OCI-LY1 (cell line): ENCODE measurements around the gene SPRED2.

Experiments used
- H2AFZ ChIP-seq: fragments of 200-600 bp; sonication (generic), shearing (Covaris generic); 2 replicates; pipeline ENCODE4 v1.6.0; 2014; ENCODE audit warnings: antibody characterized with exemption, mild to moderate bottlenecking, low read length
- H3F3A ChIP-seq: fragments of 200-600 bp; sonication (generic), shearing (Covaris generic); 2 replicates; pipeline ENCODE4 v1.6.0; 2014; ENCODE audit warnings: mild to moderate bottlenecking, antibody characterized with exemption, low read length, moderate library complexity; ENCODE audit not compliant: insufficient read depth
- H3K27ac ChIP-seq: fragments of 200-600 bp; sonication (generic); 2 replicates; pipeline ENCODE4 v1.5.1; 2014; ENCODE audit warnings: low read length, mixed run types, mild to moderate bottlenecking, low read depth; ENCODE audit not compliant: poor library complexity, severe bottlenecking
- H3K27me3 ChIP-seq: fragments of 200-600 bp; sonication (generic); 2 replicates; pipeline ENCODE4 v1.6.0; 2014; ENCODE audit warnings: antibody characterized with exemption, mild to moderate bottlenecking, low read length, moderate library complexity; ENCODE audit not compliant: insufficient read depth
- H3K36me3 ChIP-seq: fragments of 200-600 bp; sonication (generic); 2 replicates; pipeline ENCODE4 v1.6.1; 2014; ENCODE audit warnings: mild to moderate bottlenecking, antibody characterized with exemption, low read length, moderate library complexity, mixed read lengths; ENCODE audit not compliant: insufficient read depth
- H3K4me1 ChIP-seq: fragments of 200-600 bp; sonication (generic); 2 replicates; pipeline ENCODE4 v1.5.1; 2014; ENCODE audit warnings: mild to moderate bottlenecking, low read length, moderate library complexity; ENCODE audit not compliant: insufficient read depth, severe bottlenecking
- H3K4me2 ChIP-seq: fragments of 200-600 bp; sonication (generic), shearing (Covaris generic); 2 replicates; pipeline ENCODE4 v1.6.1; 2014; ENCODE audit warnings: low read length
- H3K4me3 ChIP-seq: fragments of 200-600 bp; sonication (generic); 2 replicates; pipeline ENCODE4 v1.5.1; 2014; ENCODE audit warnings: low read length, low read depth, mild to moderate bottlenecking, mixed read lengths; ENCODE audit not compliant: poor library complexity, severe bottlenecking
- H3K79me2 ChIP-seq: fragments of 200-600 bp; shearing (Covaris generic); 2 replicates; pipeline ENCODE4 v1.6.1; 2016; ENCODE audit warnings: mixed run types, low read length, mixed read lengths; ENCODE audit not compliant: insufficient read depth
- H3K9ac ChIP-seq: fragments of 200-600 bp; sonication (generic), shearing (Covaris generic); 2 replicates; pipeline ENCODE4 v1.6.1; 2014; ENCODE audit warnings: mild to moderate bottlenecking, low read length, mixed read lengths
- H3K9me2 ChIP-seq: fragments of 200-600 bp; sonication (generic), shearing (Covaris generic); 2 replicates; pipeline ENCODE4 v1.6.1; 2014; ENCODE audit warnings: low read depth, mild to moderate bottlenecking, low read length, mixed read lengths
- H3K9me3 ChIP-seq: fragments of 200-600 bp; shearing (Covaris generic); 2 replicates; pipeline ENCODE4 v1.6.1; 2014; ENCODE audit warnings: low read length, mixed read lengths
- H4K20me1 ChIP-seq: fragments of 200-600 bp; sonication (generic), shearing (Covaris generic); 2 replicates; pipeline ENCODE4 v1.6.0; 2016; ENCODE audit warnings: mild to moderate bottlenecking, low read length; ENCODE audit not compliant: insufficient read depth
- CTCF ChIP-seq: fragments of 200-600 bp; sonication (generic), shearing (Covaris generic); IDR thresholded peaks from 2 replicates; pipeline ENCODE4 v1.5.1; 2017; ENCODE audit warnings: mild to moderate bottlenecking, antibody characterized with exemption, low read length, moderate library complexity, mixed read lengths
- EZH2 ChIP-seq: fragments of 200-600 bp; sonication (generic), shearing (Covaris generic); IDR thresholded peaks from 2 replicates; pipeline ENCODE4 v1.8.0; 2017; ENCODE audit warnings: borderline replicate concordance, mixed run types, mild to moderate bottlenecking, antibody characterized with exemption, low read length, moderate library complexity, mixed read lengths

SPRED2 gene

DNA sequence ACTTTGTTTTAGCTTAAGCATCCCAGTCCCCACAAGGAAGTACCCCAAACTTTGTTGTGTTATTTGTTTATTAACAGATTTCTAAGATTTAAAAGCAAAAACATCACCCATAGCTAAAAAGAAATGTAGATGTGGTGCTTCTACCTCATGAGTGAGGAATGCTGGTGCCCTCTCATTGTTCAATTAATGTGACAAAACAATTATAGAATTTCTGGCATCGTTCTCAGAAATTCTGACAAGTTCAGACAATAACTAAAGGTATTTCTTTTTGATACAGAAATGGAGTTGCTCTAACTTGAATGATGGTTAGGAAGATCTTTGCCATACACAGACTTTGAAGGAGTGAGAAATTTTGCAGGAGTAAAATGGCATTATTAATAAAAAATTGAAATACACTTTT is 42.9 kb downstream of the SPRED2 start:
- H3K9me3 ChIP-seq = no peaks in the 10 kb centered on the region
- H3K4me1 ChIP-seq = peaks cover 100% of the 10 kb centered on the region
- H3K27me3 ChIP-seq = no peaks in the 10 kb centered on the region
- peak overlapping the region; percentile 73 for H3K4me2 ChIP-seq
- no peak overlapping the region for H2AFZ ChIP-seq
- TF ChIP-seq EZH2 (no peak), CTCF (no peak)
- no peaks in the 10 kb centered on the region for H4K20me1 ChIP-seq
- peak overlapping the region; percentile 39 for H3K9ac ChIP-seq
- peak overlapping the region; percentile 97 for H3K27ac ChIP-seq
- no peaks in the 10 kb centered on the region for H3K9me2 ChIP-seq
- no peak overlapping the region for H3K4me3 ChIP-seq
- no peaks in the 10 kb centered on the region for H3K36me3 ChIP-seq
- H3K79me2 ChIP-seq = 0 out of 2 replicates have a peak, but pooled peaks cover 4% of the 10 kb centered on the region
- peaks cover 3% of the 10 kb centered on the region; the same call in 1 of the 2 replicates for H3F3A ChIP-seq

DNA sequence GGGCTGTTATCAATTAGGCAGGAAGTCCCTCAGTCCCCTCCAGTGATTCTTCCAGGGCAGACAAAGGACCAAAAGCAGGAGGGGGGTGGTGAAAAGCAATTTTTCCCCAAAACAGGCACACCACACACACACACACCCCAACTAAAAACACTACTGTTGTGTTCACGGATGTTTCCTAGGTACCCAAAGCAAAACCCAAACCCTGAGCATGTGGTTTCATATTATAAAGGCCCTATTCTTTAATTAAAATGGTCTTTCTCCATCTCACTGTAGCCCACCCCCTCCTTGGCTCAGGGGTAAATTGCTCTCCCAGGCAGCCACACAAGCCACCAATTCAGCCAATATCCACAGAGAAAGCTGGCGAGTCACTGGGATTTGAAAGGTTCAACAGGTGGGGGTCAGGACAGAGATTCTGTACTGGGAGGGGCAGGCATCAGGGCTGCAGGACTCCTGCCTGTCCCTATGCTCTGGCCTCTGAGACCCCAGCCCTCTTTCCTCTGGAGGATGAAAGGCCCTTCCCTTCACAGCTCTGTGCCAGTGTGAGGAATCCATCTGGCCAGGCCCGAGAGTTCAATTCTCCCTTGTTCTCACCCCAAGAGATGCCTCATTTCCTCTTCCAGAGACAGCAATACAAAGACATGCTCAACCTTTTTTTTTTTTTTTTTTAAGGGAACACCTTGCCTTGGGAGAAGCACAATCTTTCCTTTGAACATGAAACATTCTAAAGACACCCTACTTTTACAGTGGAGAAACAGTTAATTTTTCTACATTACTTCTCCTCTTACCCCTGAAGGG is 43.6 kb downstream of the SPRED2 start:
- Histone ChIP-seq H3K9me3 (no peaks in the 10 kb centered on the region), H3K79me2 (0 out of 2 replicates have a peak, but pooled peaks cover 4% of the 10 kb centered on the region), H3K4me1 (peaks cover 100% of the 10 kb centered on the region), H3K4me2 (peak overlapping the region; percentile 73; the same call in 1 of the 2 replicates), H3K9ac (peak overlapping the region; percentile 39; the same call in 1 of the 2 replicates), H3K36me3 (no peaks in the 10 kb centered on the region), H3K27me3 (no peaks in the 10 kb centered on the region), H3K9me2 (no peaks in the 10 kb centered on the region), H2AFZ (no peak overlapping the region), H3K27ac (peak overlapping the region; percentile 97), H3F3A (peaks cover 3% of the 10 kb centered on the region; the same call in 1 of the 2 replicates), H3K4me3 (no peak overlapping the region), H4K20me1 (no peaks in the 10 kb centered on the region)
- TF ChIP-seq EZH2 (no peak), CTCF (no peak)

DNA sequence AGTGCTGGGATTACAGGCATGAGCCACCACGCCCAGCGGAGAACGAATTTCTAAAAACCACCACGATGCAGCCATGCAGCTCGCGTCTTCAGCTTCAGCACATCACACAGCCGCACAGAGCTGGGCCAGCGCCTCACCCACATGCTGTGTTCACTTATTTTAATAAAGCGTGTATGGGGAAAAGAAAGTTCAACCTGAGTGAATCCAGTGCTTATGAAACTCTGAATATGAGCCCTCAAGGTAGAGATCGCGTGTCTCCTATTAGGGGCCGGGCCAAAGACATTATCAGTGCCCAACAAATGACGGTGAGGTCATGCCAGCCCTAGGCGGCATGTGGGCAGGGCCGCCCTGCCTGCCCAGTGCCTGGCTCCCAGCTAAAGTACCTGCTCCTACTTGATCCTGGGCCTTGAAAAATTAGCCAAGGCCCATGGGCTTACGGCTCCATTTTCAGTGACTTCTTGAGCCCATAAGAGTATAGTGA is 44.3 kb downstream of the SPRED2 start:
- no peaks in the 10 kb centered on the region for H3K9me2 ChIP-seq
- no peaks in the 10 kb centered on the region for H3K27me3 ChIP-seq
- H4K20me1 ChIP-seq = no peaks in the 10 kb centered on the region
- TF ChIP-seq CTCF (no peak), EZH2 (no peak)
- peak overlapping the region; percentile 97 for H3K27ac ChIP-seq
- H3K4me3 ChIP-seq = no peak overlapping the region
- no peak overlapping the region for H2AFZ ChIP-seq
- peak overlapping the region; percentile 73; the same call in 1 of the 2 replicates for H3K4me2 ChIP-seq
- peaks cover 3% of the 10 kb centered on the region; the same call in 1 of the 2 replicates for H3F3A ChIP-seq
- no peaks in the 10 kb centered on the region for H3K9me3 ChIP-seq
- no peaks in the 10 kb centered on the region for H3K36me3 ChIP-seq
- H3K4me1 ChIP-seq = peaks cover 100% of the 10 kb centered on the region
- peak overlapping the region; percentile 39; the same call in 1 of the 2 replicates for H3K9ac ChIP-seq
- 0 out of 2 replicates have a peak, but pooled peaks cover 4% of the 10 kb centered on the region for H3K79me2 ChIP-seq
